Posterior vena cava (tissue), 2 donors: ENCODE results near the gene TMEM101. TPM values are rescaled to one million over a fixed set of nuclear protein-coding genes. Genes with fewer than 3 reads are reported as not detected.
"Not testable (repeated sequence)": the region's sequence is repeated elsewhere in the genome, so short reads cannot be mapped to it uniquely, and the experiment has no call there.

Experiments used
- DNase-seq: peaks from one replicate; pipeline ENCODE4 v3.0.0-alpha.2; 2020; ENCODE audit warnings: low spot score
- intact Hi-C, 2 donors: fragments of 100-400 bp; cut with DNase I; formaldehyde crosslinking; loops; one replicate each; pipeline versions ENCODE4 v1.14.1 to v1.14.2; 2022 to 2023
- total RNA-seq, 2 donors: library from RNA; stranded (reverse); fragmentation: NEBNext Ultra II Directional; extraction: Animal tissue kit (Norgen Biotek cat#: 25700); gene quantifications; one replicate each; pipeline ENCODE4 v1.2.1, GENCODE V29; 2021
- donor health status: DM: yes; HTN: yes; CAD: no.
- donor health status: DM: yes; HTN: yes; CAD: no.

TMEM101 gene
- total RNA-seq, 2 donors from 2014 or later, result 12.9 to 14.8 TPM

DNA sequence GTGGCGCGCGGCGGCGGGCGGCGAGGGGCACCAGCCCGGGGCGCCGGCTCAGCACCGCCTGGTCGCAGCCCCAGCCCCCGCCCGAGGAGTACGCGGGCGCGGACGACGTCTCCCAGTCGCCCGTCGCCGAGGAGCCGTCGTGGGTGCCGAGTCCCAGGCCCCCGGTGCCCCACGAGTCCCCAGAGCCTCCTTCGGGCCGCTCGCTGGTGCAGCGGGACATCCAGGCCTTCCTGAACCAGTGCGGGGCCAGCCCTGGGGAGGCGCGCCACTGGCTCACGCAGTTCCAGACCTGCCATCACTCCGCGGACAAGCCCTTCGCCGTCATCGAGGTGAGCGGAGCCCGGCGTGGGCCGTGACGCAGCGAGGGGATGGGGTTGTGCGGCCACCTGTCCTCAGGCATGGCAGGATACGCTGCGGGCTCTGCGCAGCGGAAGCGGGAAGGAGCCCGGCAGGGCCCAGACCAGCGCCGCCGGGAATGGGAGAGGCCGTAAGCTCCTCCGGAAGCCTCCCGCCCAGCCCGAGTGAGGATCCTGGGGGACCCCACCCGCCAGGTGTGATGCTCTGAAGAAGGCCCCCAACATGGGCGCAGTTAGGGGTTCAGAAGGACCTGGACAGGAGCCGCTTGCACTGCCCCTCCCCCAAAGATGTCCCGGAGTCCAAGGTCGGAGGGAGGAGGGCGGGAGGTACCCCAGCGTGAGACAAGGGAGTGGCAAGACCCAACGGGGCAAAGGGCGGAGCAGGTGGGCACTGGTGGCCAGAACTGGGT is 9.8 kb downstream of the TMEM101 start:
- peak; percentile 82 for DNase-seq
- intact Hi-C loops, result no loop called here

DNA sequence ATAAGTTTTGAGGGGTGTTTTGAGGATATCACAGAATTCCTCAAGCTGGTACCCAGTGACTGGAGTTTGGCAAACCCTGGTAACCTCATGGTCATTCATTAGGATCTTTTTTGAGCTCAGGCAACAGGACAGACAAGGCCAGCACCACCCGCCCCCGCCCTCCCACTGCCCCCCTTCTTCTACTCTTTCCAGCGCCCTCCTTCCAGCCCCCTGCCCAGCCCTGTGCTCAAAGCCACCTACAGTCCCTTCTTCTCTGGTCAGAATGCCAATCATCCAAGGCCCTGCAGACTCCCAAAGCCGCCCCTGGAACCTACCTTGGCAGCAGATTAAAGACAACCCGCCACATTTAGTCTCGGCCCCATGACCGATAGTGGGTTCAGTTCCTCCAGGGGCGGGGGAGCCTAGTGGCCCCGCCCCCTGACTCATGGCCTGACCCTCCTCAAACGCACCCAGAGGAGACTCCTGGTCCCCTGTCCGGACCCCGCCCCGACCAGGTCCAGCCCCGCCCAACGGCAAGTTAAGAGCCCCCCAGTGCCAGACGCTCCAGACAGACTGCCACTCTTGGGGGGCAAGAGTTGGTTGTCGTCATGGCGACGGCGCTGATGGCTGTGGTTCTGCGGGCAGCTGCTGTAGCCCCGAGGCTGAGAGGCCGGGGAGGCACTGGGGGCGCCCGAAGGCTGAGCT is 10.5 kb downstream of the TMEM101 start, which contains the start of gene NAGS:
TSS of gene NAGS (plus strand) at position 546 of the 684 bp plus-strand sequence. CDS start at position 588, 42 bp downstream.
- peak; percentile 83 for DNase-seq
- intact Hi-C loops, result no loop called here

GRCh38 chr17:44002141-44002848 is 12.5 kb downstream of the TMEM101 start:
- DNase-seq, result no peak
- intact Hi-C loops, result no loop called here

- intact Hi-C loops, result no loop called here
- DNase-seq, result no peak
Measured at GRCh38 chr17:44001461-44001920, 13.3 kb downstream of the TMEM101 start.

- no peak for DNase-seq
- intact Hi-C loops, result no loop called here
Measured at GRCh38 chr17:44000871-44001460, 13.8 kb downstream of the TMEM101 start.

DNA sequence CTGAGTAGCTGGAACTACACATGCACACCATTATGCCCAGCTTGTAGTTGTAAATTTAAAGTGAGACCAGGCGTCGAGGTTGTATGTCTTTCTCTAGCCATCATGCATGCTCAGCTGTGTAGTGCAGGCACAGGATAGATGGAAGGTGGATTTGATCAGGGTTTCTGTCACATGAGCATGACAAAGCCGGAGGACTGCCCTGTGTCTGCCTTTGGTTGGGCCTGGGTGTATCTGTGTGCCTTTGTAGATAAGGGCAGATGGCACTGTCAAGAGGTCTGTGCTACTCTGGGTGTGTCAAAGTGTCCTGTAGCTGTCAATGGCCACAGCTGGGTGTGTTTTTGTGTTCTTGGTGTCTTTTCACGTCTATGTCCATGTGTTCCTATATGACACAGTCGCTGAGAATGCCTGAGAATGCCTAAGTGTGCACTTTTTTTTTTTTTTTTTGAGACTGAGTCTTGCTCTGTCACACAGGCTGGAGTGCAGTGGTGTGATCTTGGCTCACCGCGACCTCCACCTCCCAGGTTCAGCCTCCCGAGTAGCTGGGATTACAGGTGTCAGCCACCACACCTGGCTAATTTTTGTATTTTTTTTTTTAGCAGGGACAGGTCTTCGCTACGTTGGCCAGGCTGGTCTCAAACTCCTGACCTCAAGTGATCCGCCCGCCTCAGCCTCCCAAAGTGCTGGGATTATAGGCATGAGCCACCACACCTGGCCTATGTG is 14.5 kb downstream of the TMEM101 start:
- intact Hi-C loops, result no loop called here

DNA sequence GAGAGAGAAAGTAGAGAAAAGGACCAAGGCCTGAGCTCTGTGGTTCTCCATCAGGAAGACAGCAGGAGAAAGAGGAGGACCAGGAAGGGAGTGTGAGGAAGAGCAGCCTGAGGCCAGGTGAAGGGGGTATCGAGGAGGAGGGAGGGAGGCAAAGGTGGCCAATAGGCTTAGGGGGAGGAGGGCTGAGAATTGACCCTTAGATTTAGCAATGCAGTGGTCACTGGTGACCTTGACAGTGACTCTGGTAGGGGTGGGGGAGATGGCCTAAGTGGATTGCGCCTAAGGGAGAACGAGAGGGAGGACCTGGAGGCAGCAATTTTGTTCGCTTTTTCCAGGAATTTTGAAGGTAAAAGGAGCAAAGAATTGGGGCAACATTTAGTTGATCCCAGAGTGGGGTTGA is 15.7 kb downstream of the TMEM101 start:
- intact Hi-C loops, result loop anchor here (5.0 kb wide), 2 partner anchors 57 to 1982 kb away; partner anchors contain the start of genes DNAJC7 (in 1 of the 2) and PPY (in 1 of the 2)
- DNase-seq, result no peak

More for the DNA sequence above, 14.5 kb downstream of the TMEM101 start:
- DNase-seq, result no peak

DNA sequence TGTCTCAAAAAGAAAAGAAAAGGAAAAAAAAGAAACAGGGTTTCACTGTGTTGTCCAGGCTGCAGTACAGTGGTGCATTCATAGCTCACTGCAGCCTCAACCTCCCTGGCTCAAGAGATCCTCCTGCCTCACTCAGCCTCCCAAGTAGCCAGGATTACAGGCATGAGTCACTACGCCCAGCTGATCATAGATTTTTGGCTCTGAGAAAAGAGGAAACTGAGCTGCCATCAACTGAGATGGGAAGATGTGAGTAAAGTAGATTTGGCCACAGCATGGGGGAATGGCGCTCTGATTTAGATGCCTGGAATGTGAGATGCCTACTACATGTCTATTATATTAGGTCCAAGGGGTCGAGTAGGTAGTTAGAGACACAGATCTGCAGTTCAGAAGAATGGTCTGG is 16.2 kb downstream of the TMEM101 start:
- DNase-seq, result no peak
- intact Hi-C loops, result loop anchor here (5.0 kb wide), 2 partner anchors 56 to 1981 kb away; partner anchors contain the start of genes DNAJC7 (in 1 of the 2) and PPY (in 1 of the 2)

GRCh38 chr17:43997180-43997579 is 17.6 kb downstream of the TMEM101 start:
- intact Hi-C loops, result loop anchor here (5.0 kb wide), 2 partner anchors 55 to 1980 kb away; partner anchors contain the start of genes DNAJC7 (in 1 of the 2) and PPY (in 1 of the 2)
- not testable (repeated sequence) for DNase-seq

- intact Hi-C loops, result loop anchor here (5.0 kb wide), 2 partner anchors 53 to 1978 kb away; partner anchors contain the start of genes DNAJC7 (in 1 of the 2) and PPY (in 1 of the 2)
- DNase-seq, result no peak
Measured at GRCh38 chr17:43995150-43995471, 19.7 kb downstream of the TMEM101 start.

- intact Hi-C loops, result loop anchor here (5.0 kb wide), 2 partner anchors 52 to 1977 kb away; partner anchors contain the start of genes DNAJC7 (in 1 of the 2) and PPY (in 1 of the 2)
- DNase-seq, result peak; percentile 91
Measured at GRCh38 chr17:43994272-43995149, 20.3 kb downstream of the TMEM101 start.

- intact Hi-C loops, result no loop called here
Measured at GRCh38 chr17:43992641-43993040, 22.1 kb downstream of the TMEM101 start.

DNA sequence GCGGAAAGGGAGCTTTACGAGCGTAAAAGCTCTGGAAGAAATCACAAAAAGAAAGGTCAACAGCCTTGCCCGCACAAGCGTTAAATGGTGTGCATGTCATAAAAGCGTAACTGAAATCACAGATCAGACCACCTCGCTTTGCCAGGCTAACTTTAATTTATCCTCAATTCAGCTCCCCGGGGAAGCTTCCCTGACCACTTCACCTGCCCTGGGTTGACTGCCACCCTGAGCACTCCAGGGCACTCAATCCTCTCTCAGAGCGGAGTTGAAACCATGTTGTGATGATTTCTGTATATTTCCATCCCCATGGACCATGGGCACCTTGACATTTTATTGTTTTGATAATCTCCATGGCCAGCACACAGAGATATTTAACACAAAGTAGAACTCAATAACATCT is 26.5 kb downstream of the TMEM101 start:
- intact Hi-C loops, result no loop called here
- DNase-seq, result peak; percentile 42

More at GRCh38 chr17:43992641-43993040, 22.1 kb downstream of the TMEM101 start:
- DNase-seq, result no peak

GRCh38 chr17:43987131-43988021 is 27.4 kb downstream of the TMEM101 start:
- DNase-seq, result peak; percentile 71
- intact Hi-C loops, result no loop called here

DNA sequence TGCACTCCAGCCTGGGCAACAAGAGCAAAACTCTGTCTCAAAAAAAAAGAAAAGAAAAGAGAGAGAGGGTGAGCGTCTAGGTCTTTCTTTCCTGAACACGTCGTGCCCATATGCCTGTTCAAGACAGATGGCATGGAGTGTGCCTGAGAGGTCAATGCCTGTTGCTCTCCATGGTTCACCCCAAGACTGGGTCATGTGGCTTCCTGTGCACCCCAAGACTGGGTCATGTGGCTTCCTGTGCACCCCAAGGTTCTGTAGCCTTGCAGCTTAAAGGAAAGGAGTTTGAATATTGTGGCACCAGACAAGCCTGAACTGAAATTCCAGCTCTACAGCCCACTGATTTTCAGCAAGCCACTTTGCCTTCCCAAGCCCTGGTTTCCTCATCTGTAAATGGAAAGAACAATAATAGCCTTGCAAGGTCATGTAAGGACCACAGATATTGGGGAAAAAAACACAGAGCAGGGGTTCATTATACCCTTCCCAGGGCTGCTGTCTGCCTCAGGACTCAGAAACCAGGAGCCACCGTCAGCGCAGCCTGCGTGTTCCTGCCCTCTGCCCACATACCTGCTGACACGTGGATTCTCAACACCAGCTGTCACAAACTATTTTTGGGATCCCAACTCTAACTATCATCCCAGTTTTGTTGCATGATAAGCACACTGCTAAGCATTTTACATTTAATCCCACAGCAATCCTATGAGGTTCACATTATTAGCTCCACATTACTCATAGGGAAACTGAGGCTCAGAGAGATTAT is 28.4 kb downstream of the TMEM101 start:
- intact Hi-C loops, result no loop called here
- DNase-seq, result peak; percentile 20

DNA sequence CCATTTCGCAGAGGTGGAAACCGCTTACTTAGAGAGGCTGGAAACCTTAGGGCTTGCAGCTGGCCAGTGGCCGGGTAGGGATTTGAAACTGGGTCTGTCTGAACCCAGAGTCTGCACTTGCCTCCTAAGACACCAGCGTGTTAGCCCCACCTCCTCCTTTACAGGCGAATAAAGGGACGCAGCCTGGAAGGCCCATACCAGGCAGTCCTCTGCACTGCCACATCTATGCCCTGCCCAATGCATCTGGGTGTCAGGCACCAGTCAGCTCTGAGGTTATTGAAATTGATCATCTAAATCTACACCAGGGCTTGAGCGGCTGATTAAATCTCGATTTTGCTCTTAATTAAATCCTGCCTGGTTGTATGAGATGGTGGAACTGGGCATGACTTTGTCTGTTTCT is 30.2 kb downstream of the TMEM101 start:
- no peak for DNase-seq
- intact Hi-C loops, result no loop called here
